Ectodermal cell (in vitro differentiated cells): ENCODE data around the gene MTMR4. TPM values are rescaled to one million over a fixed set of nuclear protein-coding genes. Genes with fewer than 3 reads are reported as not detected.
A peak's percentile ranks its signal among the peaks of the same experiment; 100 is the strongest.
"Not testable (repeated sequence)": the region's sequence is repeated elsewhere in the genome, so short reads cannot be mapped to it uniquely, and the experiment has no call there.

ENCODE experiments used
- H3K27ac ChIP-seq: 2 replicates; pipeline ENCODE4 v1.7.0; 2013; ENCODE audit warnings: mild to moderate bottlenecking, low read depth, low read length; ENCODE audit not compliant: insufficient read depth, poor library complexity, severe bottlenecking
- H3K27me3 ChIP-seq: 2 replicates; pipeline ENCODE4 v1.7.0; 2013; ENCODE audit warnings: mild to moderate bottlenecking, low read length; ENCODE audit not compliant: insufficient read depth, control insufficient read depth, poor library complexity, severe bottlenecking
- H3K36me3 ChIP-seq: one replicate; pipeline ENCODE4 v1.7.0; 2013; ENCODE audit warnings: low read length; ENCODE audit not compliant: control insufficient read depth, insufficient read depth
- H3K4me1 ChIP-seq: one replicate; pipeline ENCODE4 v1.7.0; 2013; ENCODE audit warnings: low read length; ENCODE audit not compliant: control insufficient read depth, insufficient read depth
- H3K4me3 ChIP-seq: 2 replicates; pipeline ENCODE4 v1.7.0; 2013; ENCODE audit warnings: low read depth, low read length, control low read depth; ENCODE audit not compliant: insufficient read depth
- H3K9me3 ChIP-seq: 2 replicates; pipeline ENCODE4 v1.7.0; 2013; ENCODE audit warnings: mild to moderate bottlenecking, low read length, moderate library complexity; ENCODE audit not compliant: control insufficient read depth
- WGBS, 2 experiments: methylation state at CpG; one replicate each; pipeline ENCODE4 v1.1.7; 2013; ENCODE audit warnings: missing lambda C conversion rate in 2 of 2; 5-methylcytosine and 5-hydroxymethylcytosine counted together
- polyA plus RNA-seq, 4 experiments: library from polyadenylated mRNA; stranded (reverse); fragments of 50-300 nt; gene quantifications; one replicate each; pipeline ENCODE4 v1.2.3, GENCODE V29; 2013

The MTMR4 gene
- 30.2 TPM for polyA plus RNA-seq (2013, experiment 1 of 4)
- 31.9 TPM for polyA plus RNA-seq (2013, experiment 2 of 4)
- polyA plus RNA-seq (2013, experiment 3 of 4), result 24.6 TPM
- 26.9 TPM for polyA plus RNA-seq (2013, experiment 4 of 4)

GRCh38 chr17:58513965-58514769, at the start of gene MTMR4:
Gene MTMR4 (minus strand): TSS chr17:58514638. CDS start chr17:58514407, 231 bp downstream.
- 0% methylated on average over 63 of the region's 64 CpGs for WGBS, 2 experiments
- peaks cover 22% of the 10 kb centered on the region for H3K36me3 ChIP-seq
- no peak within 1 kb of the TSS for H3K27ac ChIP-seq
- peaks cover 23% of the 10 kb centered on the region for H3K4me1 ChIP-seq
- H3K27me3 ChIP-seq, result no peaks in the 10 kb centered on the region
- H3K9me3 ChIP-seq, result no peaks in the 10 kb centered on the region
- peak within 1 kb of the TSS; percentile 85 for H3K4me3 ChIP-seq

GRCh38 chr17:58560511-58560910, 46.1 kb upstream of the MTMR4 start:
- no peaks in the 10 kb centered on the region for H3K4me1 ChIP-seq
- H3K9me3 ChIP-seq, result no peaks in the 10 kb centered on the region
- H3K27me3 ChIP-seq, result no peaks in the 10 kb centered on the region
- H3K36me3 ChIP-seq, result no peaks in the 10 kb centered on the region
- WGBS, 2 experiments, result 92 to 95% methylated on average over 1 of the region's 1 CpG
- no peak overlapping the region for H3K27ac ChIP-seq
- no peak overlapping the region for H3K4me3 ChIP-seq

DNA sequence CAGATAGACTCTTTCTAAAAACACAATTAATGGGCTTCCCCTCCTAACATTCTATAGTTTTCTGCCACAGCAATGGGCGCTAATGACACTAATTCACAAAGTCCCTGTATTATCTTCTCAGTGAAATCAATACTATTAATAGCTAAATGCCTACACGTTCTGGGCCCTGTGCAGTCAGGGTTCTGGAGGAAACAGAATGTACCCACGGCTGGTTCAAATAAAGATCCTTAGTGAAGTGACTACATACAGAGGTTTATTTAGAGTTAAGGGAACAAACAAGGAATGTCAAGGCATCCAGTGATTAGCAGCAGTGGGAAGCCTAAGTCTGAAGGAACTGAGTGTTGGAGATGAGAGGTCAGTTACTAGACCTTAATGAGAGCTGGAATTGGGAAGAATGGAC, 43.5 kb upstream of the MTMR4 start:
- H3K4me1 ChIP-seq, result no peaks in the 10 kb centered on the region
- no peaks in the 10 kb centered on the region for H3K9me3 ChIP-seq
- H3K36me3 ChIP-seq, result no peaks in the 10 kb centered on the region
- no peak overlapping the region for H3K27ac ChIP-seq
- no peaks in the 10 kb centered on the region for H3K27me3 ChIP-seq
- no peak overlapping the region for H3K4me3 ChIP-seq
- 88 to 92% methylated on average over 3 of the region's 3 CpGs for WGBS, 2 experiments

DNA sequence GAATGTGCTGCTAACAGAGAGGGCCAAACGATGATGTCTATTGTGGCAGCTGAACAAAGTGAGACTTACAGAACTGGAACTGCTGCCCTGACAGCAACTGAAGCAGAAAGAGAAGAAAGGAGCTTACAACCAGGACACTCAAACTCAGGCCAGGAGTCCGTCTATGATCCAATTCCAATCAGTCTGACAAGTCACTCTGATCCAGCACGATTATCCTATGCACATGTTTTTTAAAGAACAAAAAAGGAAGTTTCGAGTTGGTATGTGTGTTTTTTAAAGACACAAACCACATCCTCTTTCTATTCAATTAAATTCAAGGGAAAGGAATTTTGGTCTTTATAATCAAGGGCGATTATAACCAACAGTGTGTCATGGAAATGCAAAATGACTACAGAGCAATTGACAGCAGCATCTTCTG, 42.4 kb upstream of the MTMR4 start:
- Histone ChIP-seq H3K4me1 (no peaks in the 10 kb centered on the region), H3K36me3 (no peaks in the 10 kb centered on the region), H3K27ac (no peak overlapping the region), H3K9me3 (no peaks in the 10 kb centered on the region), H3K4me3 (no peak overlapping the region), H3K27me3 (no peaks in the 10 kb centered on the region)
- 87 to 91% methylated on average over 3 to 5 of the region's 5 CpGs for WGBS, 2 experiments

GRCh38 chr17:58555109-58555508, 40.7 kb upstream of the MTMR4 start:
- H3K36me3 ChIP-seq, H3K27me3 ChIP-seq, H3K27ac ChIP-seq, H3K4me1 ChIP-seq, H3K9me3 ChIP-seq, H3K4me3 ChIP-seq: not testable (repeated sequence)
- 91 to 93% methylated on average over 3 of the region's 3 CpGs for WGBS, 2 experiments

- Histone ChIP-seq H3K9me3 (no peaks in the 10 kb centered on the region), H3K27me3 (no peaks in the 10 kb centered on the region), H3K4me3 (no peak overlapping the region), H3K27ac (no peak overlapping the region), H3K4me1 (no peaks in the 10 kb centered on the region), H3K36me3 (no peaks in the 10 kb centered on the region)
- 84 to 92% methylated on average over 2 of the region's 2 CpGs for WGBS, 2 experiments
Observed at GRCh38 chr17:58541249-58541648, 26.8 kb upstream of the MTMR4 start.

GRCh38 chr17:58539698-58540097, 25.3 kb upstream of the MTMR4 start:
- no peaks in the 10 kb centered on the region for H3K9me3 ChIP-seq
- H3K27me3 ChIP-seq, result no peaks in the 10 kb centered on the region
- H3K27ac ChIP-seq, result no peak overlapping the region
- H3K36me3 ChIP-seq, result no peaks in the 10 kb centered on the region
- no peak overlapping the region for H3K4me3 ChIP-seq
- H3K4me1 ChIP-seq, result no peaks in the 10 kb centered on the region

GRCh38 chr17:58538811-58539409, 24.5 kb upstream of the MTMR4 start:
- Histone ChIP-seq H3K9me3 (no peaks in the 10 kb centered on the region), H3K4me3 (no peak overlapping the region), H3K27me3 (no peaks in the 10 kb centered on the region), H3K36me3 (no peaks in the 10 kb centered on the region), H3K4me1 (no peaks in the 10 kb centered on the region), H3K27ac (no peak overlapping the region)
- 93 to 96% methylated on average over 6 of the region's 6 CpGs for WGBS, 2 experiments

DNA sequence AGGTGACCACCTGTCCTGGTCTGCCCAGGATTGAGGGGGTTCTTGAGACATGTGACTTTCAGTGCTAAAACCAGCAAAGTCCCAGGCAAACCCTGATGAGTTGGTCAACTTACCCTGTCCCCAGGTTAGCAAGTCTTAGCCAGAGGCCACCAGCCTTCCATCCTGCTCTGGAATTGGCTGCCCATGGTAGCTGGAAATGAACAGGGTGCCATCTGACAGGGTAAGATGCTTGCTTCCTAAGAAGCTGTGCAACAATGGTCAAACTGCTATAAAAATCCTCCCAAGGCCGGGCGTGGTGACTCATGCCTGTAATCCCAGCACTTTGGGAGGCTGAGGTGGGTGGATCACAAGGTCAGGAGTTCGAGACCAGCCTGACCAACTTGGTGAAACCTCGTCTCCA, 22.8 kb upstream of the MTMR4 start:
- Histone ChIP-seq H3K27ac (no peak overlapping the region), H3K4me1 (peaks cover 4% of the 10 kb centered on the region)

DNA sequence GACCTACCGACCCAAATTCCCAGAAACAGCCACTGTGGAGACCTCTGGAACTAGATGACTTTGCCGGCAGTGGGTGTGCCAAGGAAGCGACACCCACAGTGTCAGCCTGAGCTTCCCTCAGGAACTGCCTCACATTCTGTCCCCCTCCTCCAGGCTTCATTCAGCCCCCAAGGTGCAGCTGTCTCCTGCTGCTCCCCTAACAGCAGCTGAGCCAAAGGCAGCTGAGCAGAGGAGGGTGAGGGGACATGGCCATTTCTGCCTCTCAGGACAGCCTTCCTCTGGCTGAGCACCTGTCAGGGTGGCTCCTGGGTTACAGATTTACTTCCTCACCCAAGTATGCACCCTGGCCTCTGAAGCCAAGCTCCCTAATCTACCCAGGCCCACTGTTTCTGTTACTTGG, 22.1 kb upstream of the MTMR4 start:
- Histone ChIP-seq H3K4me3 (no peak overlapping the region), H3K9me3 (no peaks in the 10 kb centered on the region), H3K27ac (no peak overlapping the region), H3K36me3 (no peaks in the 10 kb centered on the region), H3K27me3 (peaks cover 17% of the 10 kb centered on the region), H3K4me1 (peaks cover 4% of the 10 kb centered on the region)
- WGBS, 2 experiments, result 89 to 90% methylated on average over 3 of the region's 3 CpGs

More for the DNA sequence above, 22.8 kb upstream of the MTMR4 start:
- Histone ChIP-seq H3K9me3 (no peaks in the 10 kb centered on the region), H3K27me3 (peaks cover 12% of the 10 kb centered on the region), H3K4me3 (no peak overlapping the region), H3K36me3 (no peaks in the 10 kb centered on the region)
- WGBS, 2 experiments, result 87 to 90% methylated on average over 4 of the region's 4 CpGs
